Fibroblast of skin of left biceps (primary cell): ENCODE results near the gene ORAI2.
"Not testable (repeated sequence)": the region's sequence is repeated elsewhere in the genome, so short reads cannot be mapped to it uniquely, and the experiment has no call there.

ENCODE experiments used
- DNase-seq, 2 experiments: peaks; one replicate each; pipeline ENCODE4 v3.0.0-alpha.2; 2013; ENCODE audit warnings: low read depth in 2 of 2

ORAI2 gene

GRCh38 chr7:102433219-102434038, at the start of gene ORAI2:
TSS of gene ORAI2 (plus strand) at chr7:102433575. CDS start at chr7:102438957, 5,382 bp downstream.
- peak; percentile 26 for DNase-seq

- no peak for DNase-seq
These were observed 46.3 kb upstream of the ORAI2 start for GRCh38 chr7:102387064-102387463.

GRCh38 chr7:102389810-102390209, 43.6 kb upstream of the ORAI2 start:
- DNase-seq, result no peak

DNA sequence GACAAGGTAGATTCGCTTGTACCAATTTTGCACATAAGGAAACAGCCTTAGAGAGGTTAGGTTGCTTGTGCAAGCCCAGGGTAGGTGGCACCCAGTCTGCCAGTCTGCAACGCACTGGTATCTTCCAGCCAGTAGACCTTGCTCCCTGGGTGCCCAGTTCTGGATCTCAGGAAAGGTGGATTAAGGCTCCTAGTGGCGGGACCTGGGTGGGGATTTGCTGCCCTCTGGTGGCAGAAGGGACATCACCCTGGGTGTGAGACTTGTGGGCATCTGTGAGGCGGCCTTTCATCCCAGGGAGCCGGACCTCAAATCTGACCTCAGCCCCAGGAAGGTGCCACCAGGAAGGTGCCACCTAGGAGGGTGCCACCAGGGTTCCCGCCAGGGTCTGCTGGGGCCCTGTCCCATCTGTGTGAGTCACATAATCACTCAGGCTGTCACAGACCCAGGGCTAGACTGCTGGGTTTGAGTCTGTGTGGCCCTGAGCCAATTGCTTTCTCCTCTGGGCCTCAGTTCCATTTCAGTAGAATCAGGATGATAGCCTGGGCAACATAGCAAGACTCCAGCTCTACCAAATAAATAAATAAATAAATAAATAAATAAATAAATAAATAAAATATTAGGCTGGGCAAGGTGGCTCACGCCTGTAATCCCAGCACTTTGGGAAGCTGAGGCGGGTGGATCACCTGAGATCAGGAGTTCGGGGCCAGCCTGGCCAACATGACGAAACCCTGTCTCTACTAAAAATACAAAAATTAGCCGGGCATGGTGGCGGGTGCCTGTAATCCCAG, 42.5 kb upstream of the ORAI2 start:
- DNase-seq, result peak in 1 of 2 experiments; percentile 9

GRCh38 chr7:102392330-102392729, 41.0 kb upstream of the ORAI2 start:
- DNase-seq, result no peak

DNA sequence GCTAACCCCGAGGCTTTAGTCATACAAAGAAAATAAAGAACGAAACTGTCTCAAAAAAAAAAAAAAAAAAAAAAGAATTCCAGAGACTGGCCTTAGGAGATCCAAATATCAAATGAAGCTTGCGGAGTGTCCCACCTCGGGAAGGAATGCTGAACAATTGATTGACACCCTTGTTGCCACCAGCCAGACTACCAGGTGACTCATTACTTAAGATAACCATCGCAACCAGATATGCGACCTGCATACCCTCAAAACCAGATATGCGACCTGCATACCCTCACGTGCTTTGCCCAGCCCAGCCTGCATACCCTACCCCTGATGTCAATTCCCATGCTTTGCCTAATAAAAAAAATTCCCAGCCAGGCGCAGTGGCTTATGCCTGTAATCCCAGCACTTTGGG, 39.9 kb upstream of the ORAI2 start:
- DNase-seq, result no peak

GRCh38 chr7:102395592-102395872, 37.8 kb upstream of the ORAI2 start:
- no peak for DNase-seq

DNA sequence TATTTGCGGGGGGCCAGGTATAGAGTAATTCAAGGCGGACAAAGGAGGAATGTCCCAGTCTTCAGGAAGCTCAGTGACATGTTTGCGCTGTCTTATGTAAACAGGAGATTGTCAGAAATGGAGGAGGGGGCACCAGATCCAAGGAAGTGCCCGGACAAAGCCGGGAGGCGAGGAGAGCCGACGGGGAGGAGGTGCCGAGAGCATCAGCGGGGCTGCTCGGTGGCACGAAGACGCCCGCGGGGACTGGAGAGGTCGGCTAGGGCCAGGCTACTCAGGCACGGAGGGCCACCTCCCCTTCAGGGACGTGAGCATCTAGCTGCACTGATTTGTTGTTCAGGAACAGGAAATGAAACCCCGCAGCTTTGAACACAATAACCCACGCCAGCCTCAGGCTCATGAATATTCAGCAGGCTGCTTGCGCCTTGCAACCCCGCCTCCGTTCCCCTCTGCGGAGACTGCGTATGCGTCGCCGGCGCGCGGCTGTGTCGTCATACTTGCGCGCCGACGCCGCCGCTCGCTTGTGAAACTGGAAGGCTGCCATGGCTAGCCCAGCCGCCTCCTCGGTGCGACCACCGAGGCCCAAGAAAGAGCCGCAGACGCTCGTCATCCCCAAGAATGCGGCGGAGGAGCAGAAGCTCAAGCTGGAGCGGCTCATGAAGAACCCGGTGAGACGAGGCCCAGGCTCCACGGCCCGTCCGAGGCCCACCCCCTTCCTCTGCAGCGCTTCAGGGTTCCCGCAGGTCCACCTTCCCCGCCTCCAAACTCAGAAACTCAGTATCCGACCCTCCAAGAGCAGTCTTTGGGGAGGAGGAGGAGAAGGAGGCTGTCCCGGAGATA, 37.3 kb upstream of the ORAI2 start, which contains the start of gene PRKRIP1:
Gene PRKRIP1, plus strand, starts transcription at position 491 of the 837 bp plus-strand sequence. Its CDS starts 49 bp downstream, at position 540.
- DNase-seq, result peak; percentile 63 to 68

DNA sequence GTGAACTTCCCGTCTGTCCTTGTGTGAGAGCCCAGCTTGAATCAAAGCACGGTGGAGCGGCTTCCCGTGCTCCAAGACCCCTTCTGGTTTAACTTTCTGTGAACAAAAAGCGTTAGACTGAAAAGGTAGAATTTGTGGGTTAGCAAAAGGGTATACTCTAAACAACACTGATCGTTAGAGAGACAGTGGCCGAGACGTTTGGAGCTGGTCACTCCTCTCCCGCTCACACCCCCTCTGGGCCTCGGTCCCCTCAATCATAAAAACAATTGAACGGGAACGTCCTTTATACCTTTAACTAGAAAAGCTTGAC, 36.7 kb upstream of the ORAI2 start:
- no peak for DNase-seq

DNA sequence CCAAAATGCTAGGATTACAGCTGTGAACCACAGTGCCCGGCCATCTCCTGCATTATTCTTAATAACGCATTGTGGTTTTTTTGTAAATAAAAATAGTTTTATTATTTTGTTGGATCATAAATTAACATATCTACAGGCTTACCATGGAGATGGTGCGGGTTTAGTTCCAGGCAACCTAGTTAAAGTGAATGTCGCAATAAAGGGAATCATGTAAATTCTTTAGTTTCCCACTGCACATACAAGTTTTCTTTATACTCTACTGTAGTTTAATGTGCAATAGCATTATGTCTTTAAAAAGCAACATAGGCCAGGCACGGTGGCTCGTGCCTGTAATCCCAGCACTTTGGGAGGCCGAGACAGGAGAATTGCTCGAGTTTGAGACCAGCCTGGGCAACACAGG, 34.8 kb upstream of the ORAI2 start:
- no peak for DNase-seq

DNA sequence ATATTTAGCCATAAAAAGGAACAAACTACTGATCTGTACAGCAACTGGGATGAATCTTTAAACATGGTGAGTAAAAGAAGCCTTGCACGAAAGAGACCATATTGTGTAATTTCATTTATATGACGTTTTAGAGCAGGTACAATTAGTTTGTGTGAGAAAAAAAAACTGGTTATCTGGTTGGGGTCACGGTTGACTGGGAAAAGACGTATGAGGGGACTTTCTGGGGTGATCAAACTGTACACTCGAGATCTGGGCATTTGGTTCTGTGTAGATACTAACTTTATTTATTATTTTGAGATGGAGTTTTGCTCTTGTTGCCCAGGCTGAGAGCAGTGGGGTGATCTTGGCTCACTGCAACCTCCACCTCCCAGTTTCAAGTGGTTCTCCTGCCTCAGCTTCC, 33.0 kb upstream of the ORAI2 start:
- DNase-seq, result no peak

- DNase-seq, result no peak
These were observed 29.8 kb upstream of the ORAI2 start for GRCh38 chr7:102403563-102403962.

GRCh38 chr7:102404005-102404861, 29.1 kb upstream of the ORAI2 start:
- DNase-seq, result peak in 1 of 2 experiments; percentile 4

- not testable (repeated sequence) for DNase-seq
These were observed 28.6 kb upstream of the ORAI2 start for GRCh38 chr7:102404862-102405188.

DNA sequence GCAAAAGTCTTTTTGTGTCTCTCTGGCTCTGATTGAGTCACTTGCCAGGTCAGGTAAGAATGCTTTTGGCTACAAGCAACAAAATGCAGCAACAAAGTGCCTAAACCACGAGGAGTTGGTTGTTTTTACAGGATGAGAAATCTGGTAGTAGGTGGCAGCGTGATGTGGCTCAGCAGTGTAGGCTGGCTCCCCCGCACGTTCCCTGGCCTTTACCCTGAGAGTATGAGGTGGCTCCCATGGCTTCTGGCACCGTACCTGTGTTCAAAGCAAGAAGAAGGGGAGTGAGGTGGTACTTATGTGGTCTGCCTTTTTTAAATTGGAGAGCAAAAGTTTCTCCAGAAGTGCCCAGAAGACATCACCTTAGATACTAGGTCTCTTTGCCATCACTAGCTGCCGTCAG, 25.5 kb upstream of the ORAI2 start:
- DNase-seq, result no peak

- DNase-seq, result not testable (repeated sequence)
These were observed 24.8 kb upstream of the ORAI2 start for GRCh38 chr7:102408530-102408929.

- DNase-seq, result no peak
These were observed 24.0 kb upstream of the ORAI2 start for GRCh38 chr7:102409340-102409739.

- DNase-seq, result no peak
These were observed 23.3 kb upstream of the ORAI2 start for GRCh38 chr7:102410123-102410522.

DNA sequence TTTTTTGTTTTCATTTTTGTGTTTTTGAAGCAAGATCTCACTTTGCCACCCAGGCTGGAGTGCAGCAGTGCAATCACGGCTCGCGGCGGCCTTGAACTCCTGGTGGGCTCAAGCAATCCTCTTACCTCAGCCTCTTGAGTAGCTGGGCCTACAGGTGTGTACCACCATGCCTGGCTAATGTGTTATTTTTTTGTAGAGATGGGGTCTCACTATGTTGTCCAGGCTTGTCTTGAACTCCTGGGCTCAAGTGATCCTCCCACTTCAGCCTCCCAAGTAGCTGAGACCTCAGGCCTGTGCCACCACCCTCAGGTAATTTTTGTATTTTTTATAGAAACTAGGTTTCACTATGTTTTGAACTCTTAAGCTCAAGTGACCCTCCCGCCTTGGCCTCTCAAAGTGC, 22.5 kb upstream of the ORAI2 start:
- DNase-seq, result no peak

DNA sequence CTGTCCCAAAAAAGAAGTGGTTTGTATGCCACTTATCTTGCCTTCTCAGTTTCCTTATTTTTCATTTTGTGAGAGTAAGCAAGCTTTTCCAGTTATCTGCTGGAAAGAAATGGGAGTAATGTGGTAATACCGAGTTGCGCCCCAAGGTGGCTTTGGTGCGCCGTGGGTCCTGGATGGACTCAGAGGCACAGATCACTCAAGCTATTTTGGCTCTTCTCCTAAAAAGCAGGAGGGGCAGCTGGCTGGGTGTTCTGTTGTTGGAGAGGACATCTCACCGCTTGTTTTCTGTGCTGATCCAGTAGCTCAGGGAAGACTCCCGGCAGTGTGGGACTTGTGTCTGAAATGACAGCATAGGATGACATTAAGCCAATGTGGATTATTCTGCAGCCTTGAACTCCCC, 20.8 kb upstream of the ORAI2 start:
- DNase-seq, result no peak

- DNase-seq, result no peak
These were observed 20.3 kb upstream of the ORAI2 start for GRCh38 chr7:102413091-102413490.

DNA sequence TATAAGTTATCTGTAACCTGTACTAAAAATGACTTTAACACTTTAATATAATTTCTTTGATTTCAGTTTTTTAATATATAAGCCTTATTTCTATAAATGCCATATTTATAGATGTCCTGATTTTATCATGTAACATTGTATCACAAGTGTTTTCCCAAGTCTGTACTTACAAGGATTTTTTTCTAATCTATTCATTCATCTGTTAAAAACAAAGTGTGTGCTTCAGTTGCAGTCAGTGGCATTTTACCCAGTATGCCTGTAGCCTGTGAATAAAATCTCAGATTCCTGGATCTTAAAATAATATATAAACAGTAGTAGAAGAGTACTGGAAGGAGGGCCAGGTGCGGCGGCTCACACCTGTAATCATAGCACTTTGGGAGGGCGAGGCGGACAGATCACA, 19.8 kb upstream of the ORAI2 start:
- no peak for DNase-seq
